Activated B cell treated with CpG ODN at 0.5 μM for 24 hours (primary cell): ENCODE results near the gene AGAP1. TPM values are rescaled to one million over a fixed set of nuclear protein-coding genes. Genes with fewer than 3 reads are reported as not detected.

Experiments
- ATAC-seq: fragments of 200-7000 bp; cut with Tn5 transposase; one replicate; pipeline ENCODE4 v1.10.0; 2021; ENCODE audit warnings: low read depth, mild to moderate bottlenecking, moderate library complexity
- CTCF ChIA-PET: fragments of 350-600 bp; sonication (Branson Sonifier 250); formaldehyde crosslinking; loops from one replicate; lab custom pipeline; 2021; ENCODE audit warnings: antibody characterized with exemption; lab: Charles Lee
- POLR2A ChIA-PET: fragments of 350-600 bp; sonication (Branson Sonifier 250); formaldehyde crosslinking; loops from one replicate; lab custom pipeline; 2021; ENCODE audit warnings: antibody characterized with exemption; lab: Charles Lee
- DNase-seq: peaks from one replicate; pipeline ENCODE4 v3.0.0; 2022
- H3K27ac Mint-ChIP-seq: one replicate; pipeline ENCODE4 v1.8.0; 2020; ENCODE audit warnings: mixed read lengths
- H3K27me3 Mint-ChIP-seq: one replicate; pipeline ENCODE4 v1.8.0; 2021; ENCODE audit warnings: mixed read lengths
- H3K36me3 Mint-ChIP-seq: one replicate; pipeline ENCODE4 v1.8.0; 2021; ENCODE audit warnings: low read depth, mixed read lengths
- H3K4me1 Mint-ChIP-seq: one replicate; pipeline ENCODE4 v1.8.0; 2021; ENCODE audit warnings: mixed read lengths
- H3K4me3 Mint-ChIP-seq: one replicate; pipeline ENCODE4 v1.8.0; 2020; ENCODE audit warnings: mild to moderate bottlenecking, mixed read lengths
- H3K9me3 Mint-ChIP-seq: one replicate; pipeline ENCODE4 v1.8.0; 2020; ENCODE audit warnings: mixed read lengths
- intact Hi-C: fragments of 100-400 bp; cut with micrococcal nuclease; formaldehyde crosslinking; loops from one replicate; pipeline ENCODE4 v1.15.1; 2024
- total RNA-seq: library from RNA; stranded (reverse); gene quantifications from 2 replicates; pipeline ENCODE4 v1.2.3, GENCODE V29; 2022
- TF ChIP-seq, protein P1 (sequence below): fragments of 200-600 bp; IDR thresholded peaks from one replicate; pipeline ENCODE4 v1.8.0; 2022; ENCODE audit warnings: antibody characterized with exemption, mild to moderate bottlenecking

The AGAP1 gene
- total RNA-seq, 1 donor from 2014 or later = not detected

DNA sequence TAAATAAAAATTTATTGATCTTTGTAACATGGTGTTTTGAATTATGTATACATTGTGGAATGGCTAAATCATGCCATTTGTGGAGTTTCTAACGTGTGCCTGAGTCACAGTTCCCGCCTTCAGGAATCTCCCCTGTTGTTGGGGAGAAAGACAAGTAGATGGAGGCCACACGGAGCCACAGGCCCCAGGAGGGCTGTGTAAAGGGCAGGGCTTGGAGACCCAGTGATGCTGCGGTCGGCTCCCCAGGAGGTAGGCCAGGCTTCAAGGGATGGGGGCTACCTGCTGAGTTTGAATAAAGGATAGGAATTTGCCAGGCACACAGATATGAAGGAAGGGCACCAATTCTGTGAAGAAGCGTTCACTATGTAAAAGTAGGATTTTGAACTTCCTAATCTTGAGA is 417.3 kb downstream of the AGAP1 start:
- peaks cover 2% of the 10 kb centered on the region for H3K27me3 Mint-ChIP-seq
- H3K4me1 Mint-ChIP-seq = peaks cover 6% of the 10 kb centered on the region
- POLR2A ChIA-PET = no interaction called here
- TF ChIP-seq, protein P1, sequence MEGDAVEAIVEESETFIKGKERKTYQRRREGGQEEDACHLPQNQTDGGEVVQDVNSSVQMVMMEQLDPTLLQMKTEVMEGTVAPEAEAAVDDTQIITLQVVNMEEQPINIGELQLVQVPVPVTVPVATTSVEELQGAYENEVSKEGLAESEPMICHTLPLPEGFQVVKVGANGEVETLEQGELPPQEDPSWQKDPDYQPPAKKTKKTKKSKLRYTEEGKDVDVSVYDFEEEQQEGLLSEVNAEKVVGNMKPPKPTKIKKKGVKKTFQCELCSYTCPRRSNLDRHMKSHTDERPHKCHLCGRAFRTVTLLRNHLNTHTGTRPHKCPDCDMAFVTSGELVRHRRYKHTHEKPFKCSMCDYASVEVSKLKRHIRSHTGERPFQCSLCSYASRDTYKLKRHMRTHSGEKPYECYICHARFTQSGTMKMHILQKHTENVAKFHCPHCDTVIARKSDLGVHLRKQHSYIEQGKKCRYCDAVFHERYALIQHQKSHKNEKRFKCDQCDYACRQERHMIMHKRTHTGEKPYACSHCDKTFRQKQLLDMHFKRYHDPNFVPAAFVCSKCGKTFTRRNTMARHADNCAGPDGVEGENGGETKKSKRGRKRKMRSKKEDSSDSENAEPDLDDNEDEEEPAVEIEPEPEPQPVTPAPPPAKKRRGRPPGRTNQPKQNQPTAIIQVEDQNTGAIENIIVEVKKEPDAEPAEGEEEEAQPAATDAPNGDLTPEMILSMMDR = no peak
- H3K4me3 Mint-ChIP-seq = no peak overlapping the region
- CTCF ChIA-PET = no interaction called here
- no peak overlapping the region for H3K27ac Mint-ChIP-seq
- DNase-seq (no peak), ATAC-seq (no peak)
- intact Hi-C loops = no loop called here
- H3K9me3 Mint-ChIP-seq = peaks cover 5% of the 10 kb centered on the region
- no peaks in the 10 kb centered on the region for H3K36me3 Mint-ChIP-seq

DNA sequence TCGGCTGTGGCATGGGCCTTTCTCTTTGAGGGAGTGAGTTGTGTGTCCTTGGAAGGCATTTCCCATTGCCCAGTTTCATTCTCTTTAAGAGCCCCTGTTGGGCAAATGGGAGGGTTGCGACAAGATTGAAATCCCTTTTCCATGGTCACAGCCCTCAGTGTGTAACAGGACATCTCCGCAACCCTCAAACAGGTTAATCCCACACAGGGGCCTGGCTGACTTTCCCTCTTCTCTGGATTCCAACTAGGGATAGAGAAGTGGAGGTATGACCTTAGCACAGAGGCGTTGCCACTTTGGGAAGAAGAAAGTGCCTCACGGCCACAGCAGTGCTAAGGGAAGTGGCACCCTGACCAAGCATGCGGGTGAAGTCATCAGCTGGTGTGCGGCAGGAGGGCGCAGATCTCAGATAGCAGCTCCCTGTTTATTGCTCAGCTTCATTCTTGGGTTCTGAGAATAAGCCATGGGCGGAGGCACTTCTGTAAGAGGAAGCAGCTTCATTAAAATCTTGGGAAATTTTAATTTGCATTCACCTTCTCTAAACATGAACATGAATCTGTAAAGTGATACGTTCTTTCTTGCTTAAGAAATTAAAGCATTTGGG is 417.9 kb downstream of the AGAP1 start:
- Mint-ChIP-seq H3K36me3 (no peaks in the 10 kb centered on the region), H3K27me3 (peaks cover 2% of the 10 kb centered on the region), H3K27ac (no peak overlapping the region), H3K9me3 (peaks cover 9% of the 10 kb centered on the region), H3K4me1 (peaks cover 6% of the 10 kb centered on the region), H3K4me3 (no peak overlapping the region)
- ChIA-PET POLR2A (no interaction called here), CTCF (no interaction called here)
- DNase-seq (no peak), ATAC-seq (no peak)
- TF ChIP-seq, protein P1 = no peak
- intact Hi-C loops = no loop called here

DNA sequence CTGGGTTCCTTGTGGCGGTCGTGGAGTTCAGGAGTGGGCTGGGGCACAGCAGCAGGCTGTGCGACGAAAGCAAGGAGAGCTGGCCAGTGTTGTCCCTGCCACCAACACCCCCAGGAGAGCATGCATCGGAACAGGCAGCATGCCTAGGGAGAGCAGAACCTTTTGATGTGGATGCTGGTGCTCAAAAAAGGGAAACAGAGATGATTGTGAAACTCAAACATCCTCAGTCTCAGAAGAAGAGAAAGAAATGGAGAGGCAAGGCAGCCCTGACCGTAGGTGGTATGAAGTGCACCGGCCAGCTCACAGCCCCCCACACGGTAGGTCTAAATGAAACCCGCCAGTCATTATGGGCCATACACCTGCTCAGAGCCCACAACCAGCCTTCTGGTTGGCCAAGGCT is 420.9 kb downstream of the AGAP1 start:
- CTCF ChIA-PET = no interaction called here
- Mint-ChIP-seq H3K27ac (no peak overlapping the region), H3K4me1 (no peaks in the 10 kb centered on the region), H3K9me3 (peaks cover 9% of the 10 kb centered on the region), H3K4me3 (no peak overlapping the region), H3K27me3 (no peaks in the 10 kb centered on the region), H3K36me3 (no peaks in the 10 kb centered on the region)
- intact Hi-C loops = no loop called here
- DNase-seq (no peak), ATAC-seq (no peak)
- POLR2A ChIA-PET = no interaction called here
- TF ChIP-seq, protein P1 = no peak

GRCh38 chr2:235917506-235917905 is 423.7 kb downstream of the AGAP1 start:
- no peaks in the 10 kb centered on the region for H3K27me3 Mint-ChIP-seq
- H3K9me3 Mint-ChIP-seq = peaks cover 9% of the 10 kb centered on the region
- no peak overlapping the region for H3K4me3 Mint-ChIP-seq
- H3K27ac Mint-ChIP-seq = no peak overlapping the region
- ChIA-PET POLR2A (no interaction called here), CTCF (no interaction called here)
- intact Hi-C loops = no loop called here
- no peaks in the 10 kb centered on the region for H3K36me3 Mint-ChIP-seq
- TF ChIP-seq, protein P1 = no peak
- no peak for ATAC-seq
- no peak for DNase-seq
- no peaks in the 10 kb centered on the region for H3K4me1 Mint-ChIP-seq

- ATAC-seq = no peak
- DNase-seq = no peak
- CTCF ChIA-PET = no interaction called here
- Mint-ChIP-seq H3K4me1 (no peaks in the 10 kb centered on the region), H3K27me3 (no peaks in the 10 kb centered on the region), H3K36me3 (no peaks in the 10 kb centered on the region), H3K4me3 (no peak overlapping the region), H3K27ac (no peak overlapping the region), H3K9me3 (peaks cover 9% of the 10 kb centered on the region)
- POLR2A ChIA-PET = no interaction called here
- intact Hi-C loops = no loop called here
- TF ChIP-seq, protein P1 = no peak
Measured at GRCh38 chr2:235918876-235919275, 425.0 kb downstream of the AGAP1 start.
